ENCODE data around the gene BTNL9. TPM values are rescaled to one million over a fixed set of nuclear protein-coding genes. Genes with fewer than 3 reads are reported as not detected.

BTNL9 gene
- polyA plus RNA-seq, 1 donor (not counting 4 experiments of a cell fraction or from before 2014, with no cell fraction given), result 0.07 TPM

GRCh38 chr5:181053488-181054121 lies 13.5 kb downstream of the BTNL9 start:
- Histone ChIP-seq H4K20me1 (ENCODE audit: control insufficient read depth, extremely low read depth, insufficient read depth, low read length) (no peaks in the 10 kb centered on the region), H3K9me1 (ENCODE audit: control insufficient read depth, extremely low read depth, insufficient read depth, low read length) (no peaks in the 10 kb centered on the region), H3K27ac (ENCODE audit: control insufficient read depth, insufficient read depth, low read length) (no peak overlapping the region), H3K79me2 (ENCODE audit: control insufficient read depth, insufficient read depth, low read length) (no peaks in the 10 kb centered on the region), H3K36me3 (ENCODE audit: control insufficient read depth in 2 of 2, extremely low read depth in 1 of 2, insufficient read depth in 2 of 2, low read length in 2 of 2) (no peaks in the 10 kb centered on the region), H3K27me3 (ENCODE audit: control insufficient read depth, extremely low read depth, insufficient read depth, low read length) (peaks cover 50% of the 10 kb centered on the region), H3K9ac (ENCODE audit: control insufficient read depth, extremely low read depth, insufficient read depth, low read length) (no peak overlapping the region), H3K4me1 (ENCODE audit: control insufficient read depth, extremely low read depth, insufficient read depth, low read length) (peaks cover 4% of the 10 kb centered on the region), H3K9me3 (ENCODE audit: control insufficient read depth, low read depth, low read length) (no peaks in the 10 kb centered on the region), H2AFZ (ENCODE audit: control insufficient read depth, low read length) (no peak overlapping the region), H3K4me3 (ENCODE audit: control insufficient read depth in 2 of 3, extremely low read depth in 1 of 3, insufficient read depth in 2 of 3, low read depth in 1 of 3, low read length in 3 of 3) (peak overlapping the region; percentile 15 to 43 (median 42)), H3K4me2 (ENCODE audit: control insufficient read depth, extremely low read depth, insufficient read depth, low read depth, low read length) (peak overlapping the region; percentile 46)
- dilution Hi-C loops (cut with MboI; ENCODE audit: extremely low pct_ligation_motif_present, low sequenced_read_pairs), result no loop called here
- TF ChIP-seq EZH2 (IDR thresholded peaks at IDR 0.05; ENCODE audit: low read length) (peak; percentile 99), CTCF (optimal IDR thresholded peaks at IDR 0.05 in 1 of 3, IDR thresholded peaks at IDR 0.05 in 1 of 3, conservative IDR thresholded peaks at IDR 0.05 in 1 of 3; ENCODE audit: extremely low read depth in 1 of 3, insufficient read depth in 2 of 3, low read length in 3 of 3) (no peak)
- no peak for FAIRE-seq
- no peak for DNase-seq (ENCODE audit: low read depth, low spot score)

- FAIRE-seq, result no peak
- no peaks in the 10 kb centered on the region for H3K9me3 ChIP-seq (ENCODE audit: control insufficient read depth, low read depth, low read length)
- H3K4me3 ChIP-seq (ENCODE audit: control insufficient read depth in 2 of 3, extremely low read depth in 1 of 3, insufficient read depth in 2 of 3, low read depth in 1 of 3, low read length in 3 of 3), result no peak overlapping the region
- no peaks in the 10 kb centered on the region for H4K20me1 ChIP-seq (ENCODE audit: control insufficient read depth, extremely low read depth, insufficient read depth, low read length)
- DNase-seq (ENCODE audit: low read depth, low spot score), result no peak
- no peaks in the 10 kb centered on the region for H3K79me2 ChIP-seq (ENCODE audit: control insufficient read depth, insufficient read depth, low read length)
- no peak overlapping the region for H3K27ac ChIP-seq (ENCODE audit: control insufficient read depth, insufficient read depth, low read length)
- H3K4me2 ChIP-seq (ENCODE audit: control insufficient read depth, extremely low read depth, insufficient read depth, low read depth, low read length), result no peak overlapping the region
- TF ChIP-seq EZH2 (IDR thresholded peaks at IDR 0.05; ENCODE audit: low read length) (no peak), CTCF (optimal IDR thresholded peaks at IDR 0.05 in 1 of 3, IDR thresholded peaks at IDR 0.05 in 1 of 3, conservative IDR thresholded peaks at IDR 0.05 in 1 of 3; ENCODE audit: extremely low read depth in 1 of 3, insufficient read depth in 2 of 3, low read length in 3 of 3) (no peak)
- no peaks in the 10 kb centered on the region for H3K9me1 ChIP-seq (ENCODE audit: control insufficient read depth, extremely low read depth, insufficient read depth, low read length)
- no peak overlapping the region for H2AFZ ChIP-seq (ENCODE audit: control insufficient read depth, low read length)
- no peak overlapping the region for H3K9ac ChIP-seq (ENCODE audit: control insufficient read depth, extremely low read depth, insufficient read depth, low read length)
- peaks cover 56% of the 10 kb centered on the region for H3K27me3 ChIP-seq (ENCODE audit: control insufficient read depth, extremely low read depth, insufficient read depth, low read length)
- dilution Hi-C loops (cut with MboI; ENCODE audit: extremely low pct_ligation_motif_present, low sequenced_read_pairs), result no loop called here
- H3K4me1 ChIP-seq (ENCODE audit: control insufficient read depth, extremely low read depth, insufficient read depth, low read length), result peaks cover 4% of the 10 kb centered on the region
- H3K36me3 ChIP-seq (ENCODE audit: control insufficient read depth in 2 of 2, extremely low read depth in 1 of 2, insufficient read depth in 2 of 2, low read length in 2 of 2), result no peaks in the 10 kb centered on the region
These were observed 14.1 kb downstream of the BTNL9 start for GRCh38 chr5:181054138-181054537.
